Activated CD4-positive, alpha-beta T cell treated with anti-CD3 and anti-CD28 coated beads for 36 hours (primary cell): ENCODE measurements around the gene BMP10. TPM values are rescaled to one million over a fixed set of nuclear protein-coding genes. Genes with fewer than 3 reads are reported as not detected.

ENCODE experiments used
- ATAC-seq: fragments of 200-7000 bp; cut with Tn5 transposase; one replicate; pipeline ENCODE4 v1.10.0; 2021; ENCODE audit warnings: mild to moderate bottlenecking, moderate library complexity
- CTCF ChIA-PET: fragments of 350-600 bp; sonication (Branson Sonifier 250); formaldehyde crosslinking; loops from one replicate; lab custom pipeline; 2021; ENCODE audit warnings: antibody characterized with exemption; lab: Charles Lee
- POLR2A ChIA-PET: fragments of 350-600 bp; sonication (Branson Sonifier 250); formaldehyde crosslinking; loops from one replicate; lab custom pipeline; 2021; ENCODE audit warnings: antibody characterized with exemption, inconsistent platforms; lab: Charles Lee
- DNase-seq: peaks from one replicate; pipeline ENCODE4 v3.0.0-alpha.2; 2020
- H3K27ac Mint-ChIP-seq: one replicate; pipeline ENCODE4 v1.8.0; 2021; ENCODE audit warnings: mixed read lengths
- H3K27me3 Mint-ChIP-seq: one replicate; pipeline ENCODE4 v1.8.0; 2021; ENCODE audit warnings: mixed read lengths
- H3K36me3 Mint-ChIP-seq: one replicate; pipeline ENCODE4 v1.8.0; 2021; ENCODE audit warnings: low read depth, mixed read lengths
- H3K4me1 Mint-ChIP-seq: one replicate; pipeline ENCODE4 v1.8.0; 2021; ENCODE audit warnings: mixed read lengths
- H3K4me3 Mint-ChIP-seq: one replicate; pipeline ENCODE4 v1.8.0; 2021; ENCODE audit warnings: mild to moderate bottlenecking, moderate library complexity, mixed read lengths
- H3K9me3 Mint-ChIP-seq: one replicate; pipeline ENCODE4 v1.8.0; 2021; ENCODE audit warnings: low read depth, mixed read lengths
- intact Hi-C, 2 experiments: fragments of 100-400 bp; cut with DNase I in 1 of 2; cut with micrococcal nuclease in 1 of 2; formaldehyde crosslinking; loops; one replicate each; pipeline versions ENCODE4 v1.14.2 to v1.15.1; 2022 to 2024; cut with DNase I, micrococcal nuclease
- total RNA-seq, 2 experiments: library from RNA; stranded (reverse); gene quantifications; one replicate each; pipeline ENCODE4 v1.2.3, GENCODE V29; 2021

BMP10 gene
- total RNA-seq, 2 experiments from 2014 or later: not detected

DNA sequence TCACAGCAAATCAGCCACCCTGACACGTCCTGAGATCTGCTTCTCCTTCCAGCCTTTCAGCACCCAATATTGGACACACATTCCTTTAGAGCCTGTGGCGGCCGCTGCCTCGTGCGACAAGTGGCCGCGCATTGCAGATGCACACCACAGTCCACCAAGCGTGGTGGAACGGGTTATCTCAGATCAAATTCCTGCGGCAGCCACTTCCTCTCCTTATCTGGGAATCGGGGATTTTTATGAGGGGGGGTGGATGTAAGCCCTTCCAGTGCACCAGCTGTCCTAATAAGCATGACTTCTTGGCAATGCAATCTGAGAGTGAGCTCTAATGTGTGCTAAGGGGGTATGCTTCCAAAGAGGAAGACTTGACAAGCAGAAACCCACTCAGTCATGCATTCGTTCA is 18.3 kb upstream of the BMP10 start:
- no peak for ATAC-seq
- POLR2A ChIA-PET: no interaction called here
- H3K4me1 Mint-ChIP-seq: peaks cover 2% of the 10 kb centered on the region
- H3K27me3 Mint-ChIP-seq: no peaks in the 10 kb centered on the region
- CTCF ChIA-PET: interaction anchor here (0.6 kb wide), 1 partner anchor 474 kb away, joined by 4 read pairs; no protein-coding TSS in a partner anchor
- no peak overlapping the region for H3K27ac Mint-ChIP-seq
- DNase-seq: no peak
- no peaks in the 10 kb centered on the region for H3K36me3 Mint-ChIP-seq
- no peak overlapping the region for H3K4me3 Mint-ChIP-seq
- no peaks in the 10 kb centered on the region for H3K9me3 Mint-ChIP-seq
- intact Hi-C loops: no loop called here

GRCh38 chr2:68889021-68889420 is 17.8 kb upstream of the BMP10 start:
- Mint-ChIP-seq H3K27me3 (no peaks in the 10 kb centered on the region), H3K27ac (no peak overlapping the region), H3K4me3 (no peak overlapping the region), H3K4me1 (peaks cover 2% of the 10 kb centered on the region), H3K36me3 (no peaks in the 10 kb centered on the region), H3K9me3 (no peaks in the 10 kb centered on the region)
- DNase-seq (no peak), ATAC-seq (no peak)
- intact Hi-C loops: no loop called here
- ChIA-PET CTCF (interaction anchor here (0.6 to 1.2 kb wide), 3 partner anchors 36 to 474 kb away, joined by 3 to 4 read pairs (median 4); no protein-coding TSS in a partner anchor), POLR2A (no interaction called here)

DNA sequence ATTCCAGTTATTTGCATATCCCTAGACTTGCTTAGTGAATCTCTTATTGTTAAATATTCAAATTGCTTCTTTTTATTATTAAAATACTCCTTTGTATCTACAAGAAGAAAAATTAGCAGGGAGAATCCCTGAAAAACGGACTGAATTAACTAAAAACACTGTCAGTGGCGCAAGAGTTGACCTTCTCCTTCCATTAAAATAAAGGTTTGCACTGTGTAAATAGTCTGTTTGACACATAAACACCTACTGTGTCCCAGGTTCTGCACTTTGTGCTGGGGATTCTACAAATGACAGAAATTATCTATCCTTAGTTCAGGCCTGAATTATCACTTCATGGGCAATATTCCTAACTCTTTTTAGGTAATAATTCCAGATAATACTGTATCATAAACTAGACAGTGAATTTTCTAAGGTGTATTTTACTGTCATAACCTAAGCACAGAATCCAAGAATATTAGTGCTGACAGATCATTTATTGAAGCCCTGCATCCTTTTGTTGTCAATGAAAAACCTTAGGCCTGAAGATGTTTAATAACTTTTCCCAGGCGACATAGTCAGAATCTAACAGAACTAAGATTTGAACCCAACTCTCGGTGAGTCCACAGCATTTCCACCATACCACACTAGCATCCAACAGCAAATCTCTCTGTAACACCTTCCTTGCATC is 17.0 kb upstream of the BMP10 start:
- ATAC-seq: no peak
- H3K4me3 Mint-ChIP-seq: no peak overlapping the region
- H3K9me3 Mint-ChIP-seq: no peaks in the 10 kb centered on the region
- DNase-seq: no peak
- peaks cover under 1% of the 10 kb centered on the region for H3K4me1 Mint-ChIP-seq
- intact Hi-C loops: no loop called here
- ChIA-PET CTCF (interaction anchor here (0.5 to 1.2 kb wide), 3 partner anchors 35 to 1119 kb away, joined by 3 to 4 read pairs (median 3); no protein-coding TSS in a partner anchor), POLR2A (no interaction called here)
- H3K36me3 Mint-ChIP-seq: no peaks in the 10 kb centered on the region
- H3K27me3 Mint-ChIP-seq: no peaks in the 10 kb centered on the region
- H3K27ac Mint-ChIP-seq: no peak overlapping the region

- DNase-seq (no peak), ATAC-seq (no peak)
- Mint-ChIP-seq H3K36me3 (no peaks in the 10 kb centered on the region), H3K27me3 (peaks cover 2% of the 10 kb centered on the region), H3K4me3 (no peak overlapping the region), H3K27ac (no peak overlapping the region), H3K9me3 (no peaks in the 10 kb centered on the region), H3K4me1 (no peaks in the 10 kb centered on the region)
- ChIA-PET POLR2A (no interaction called here), CTCF (no interaction called here)
- intact Hi-C loops: no loop called here
Observed at GRCh38 chr2:68885811-68886075, 14.5 kb upstream of the BMP10 start.

DNA sequence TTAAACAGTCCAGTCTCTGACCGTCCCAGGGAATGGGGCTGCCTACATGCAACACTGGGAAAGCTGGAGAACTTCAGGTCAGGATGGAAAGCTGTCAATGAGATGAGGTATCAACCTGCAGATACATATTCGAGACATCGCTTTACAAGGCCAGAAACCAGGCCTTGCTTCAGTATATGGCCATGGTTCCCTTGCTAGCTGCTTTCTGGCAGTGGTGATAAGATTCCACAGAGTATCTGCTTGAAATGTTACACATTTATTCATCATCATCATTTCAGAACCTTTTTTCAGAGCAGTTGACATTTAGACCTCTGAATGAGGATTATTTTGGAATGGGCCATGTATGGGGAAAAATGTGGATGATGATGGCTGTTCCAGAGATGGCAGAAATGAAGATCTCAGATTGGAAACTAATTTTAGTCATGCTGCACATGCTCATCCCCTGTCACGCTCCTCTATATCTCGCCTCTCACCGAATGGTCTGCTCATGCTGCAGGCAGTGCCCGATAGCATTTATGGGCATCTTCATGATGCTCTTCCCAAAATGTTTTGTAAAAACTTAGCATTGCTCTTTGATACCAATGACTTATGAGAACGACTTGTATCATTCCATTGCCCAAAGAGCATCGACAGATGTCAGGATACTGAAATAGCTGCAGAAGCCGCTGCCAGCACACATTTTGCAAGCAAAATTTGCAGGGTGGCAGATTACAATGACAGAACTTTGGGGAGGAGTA is 14.0 kb upstream of the BMP10 start:
- Mint-ChIP-seq H3K27ac (no peak overlapping the region), H3K9me3 (no peaks in the 10 kb centered on the region), H3K27me3 (peaks cover 2% of the 10 kb centered on the region), H3K36me3 (no peaks in the 10 kb centered on the region), H3K4me1 (no peaks in the 10 kb centered on the region), H3K4me3 (no peak overlapping the region)
- ATAC-seq (no peak), DNase-seq (no peak)
- ChIA-PET CTCF (interaction anchor here (0.8 kb wide), 1 partner anchor 41 kb away, joined by 3 read pairs; no protein-coding TSS in a partner anchor), POLR2A (no interaction called here)
- intact Hi-C loops: no loop called here

DNA sequence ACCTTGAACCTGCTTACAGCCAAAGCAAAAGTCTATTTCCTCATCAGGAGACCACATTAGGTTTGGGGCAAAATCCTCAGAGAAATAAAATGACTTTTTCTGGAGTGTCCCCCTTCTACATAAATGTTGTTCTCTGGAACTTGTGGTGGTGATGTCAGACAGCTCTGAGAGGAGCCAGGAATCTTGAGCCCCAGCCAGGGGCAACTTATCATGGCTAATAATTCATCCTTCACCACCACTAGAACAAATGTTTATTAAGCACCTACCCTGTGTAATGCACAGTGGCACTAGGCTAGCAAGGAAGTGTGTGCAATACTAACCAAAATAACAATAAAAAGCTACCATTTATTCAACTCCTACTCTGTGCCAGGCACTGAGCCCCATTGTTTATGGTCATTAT is 9.0 kb upstream of the BMP10 start:
- H3K27ac Mint-ChIP-seq: no peak overlapping the region
- DNase-seq (no peak), ATAC-seq (no peak)
- peaks cover 7% of the 10 kb centered on the region for H3K4me1 Mint-ChIP-seq
- peaks cover 2% of the 10 kb centered on the region for H3K27me3 Mint-ChIP-seq
- intact Hi-C loops: no loop called here
- ChIA-PET POLR2A (no interaction called here), CTCF (interaction anchor here (0.6 to 1.5 kb wide), 6 partner anchors 18 to 597 kb away, joined by 3 to 4 read pairs (median 3); no protein-coding TSS in a partner anchor)
- no peaks in the 10 kb centered on the region for H3K36me3 Mint-ChIP-seq
- H3K4me3 Mint-ChIP-seq: no peak overlapping the region
- H3K9me3 Mint-ChIP-seq: no peaks in the 10 kb centered on the region

- H3K4me1 Mint-ChIP-seq: peaks cover 7% of the 10 kb centered on the region
- intact Hi-C loops: no loop called here
- H3K4me3 Mint-ChIP-seq: no peak overlapping the region
- ChIA-PET CTCF (interaction anchor here (0.6 to 1.5 kb wide), 6 partner anchors 18 to 596 kb away, joined by 3 to 4 read pairs (median 3); no protein-coding TSS in a partner anchor), POLR2A (no interaction called here)
- peaks cover 2% of the 10 kb centered on the region for H3K27me3 Mint-ChIP-seq
- ATAC-seq (no peak), DNase-seq (no peak)
- no peak overlapping the region for H3K27ac Mint-ChIP-seq
- no peaks in the 10 kb centered on the region for H3K9me3 Mint-ChIP-seq
- no peaks in the 10 kb centered on the region for H3K36me3 Mint-ChIP-seq
Observed at GRCh38 chr2:68879296-68879695, 8.1 kb upstream of the BMP10 start.

GRCh38 chr2:68878753-68879152 is 7.6 kb upstream of the BMP10 start:
- CTCF ChIA-PET: interaction anchor here (0.6 to 1.5 kb wide), 5 partner anchors 19 to 316 kb away, joined by 3 to 4 read pairs (median 3); no protein-coding TSS in a partner anchor
- POLR2A ChIA-PET: no interaction called here

DNA sequence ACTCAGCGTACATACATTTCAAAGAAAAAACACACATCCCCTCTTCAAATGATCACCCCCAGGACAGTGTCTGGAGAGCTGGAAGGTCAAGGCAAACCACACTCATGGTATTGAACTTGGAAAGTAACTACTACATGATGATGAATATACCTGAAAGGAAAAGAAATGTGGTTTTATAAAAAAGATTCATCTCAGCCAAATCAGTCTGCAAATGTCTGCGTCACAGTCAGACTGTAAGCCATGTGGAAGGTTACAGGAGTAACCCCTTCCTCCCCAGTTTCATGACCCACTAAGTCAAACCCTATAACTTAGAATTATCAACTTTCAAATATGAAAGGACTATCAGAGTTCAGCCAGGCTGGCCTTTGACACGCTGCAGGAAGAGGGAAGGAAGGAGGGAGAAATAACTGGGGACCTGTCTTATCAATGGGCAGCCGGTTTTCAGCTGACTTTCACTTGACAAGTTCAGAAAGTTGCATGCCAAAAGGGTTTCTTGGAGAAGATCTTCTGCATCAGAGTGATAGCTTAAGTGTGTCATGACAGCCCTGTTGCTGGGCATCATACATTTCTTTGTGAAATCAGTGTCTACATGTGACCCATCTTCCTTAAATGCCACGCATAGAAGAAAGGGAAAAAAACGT is 7.0 kb upstream of the BMP10 start:
- peak overlapping the region; percentile 56 for H3K27ac Mint-ChIP-seq
- peaks cover 7% of the 10 kb centered on the region for H3K4me1 Mint-ChIP-seq
- no peaks in the 10 kb centered on the region for H3K9me3 Mint-ChIP-seq
- peaks cover 4% of the 10 kb centered on the region for H3K27me3 Mint-ChIP-seq
- ATAC-seq (peak; percentile 23), DNase-seq (peak; percentile 7)
- H3K4me3 Mint-ChIP-seq: no peak overlapping the region
- ChIA-PET POLR2A (interaction anchor here (0.6 kb wide), 1 partner anchor 398 kb away, joined by 3 read pairs; no protein-coding TSS in a partner anchor), CTCF (interaction anchor here (0.6 kb wide), 1 partner anchor 316 kb away, joined by 3 read pairs; no protein-coding TSS in a partner anchor)
- H3K36me3 Mint-ChIP-seq: no peaks in the 10 kb centered on the region
- intact Hi-C loops: no loop called here

More at GRCh38 chr2:68878753-68879152, 7.6 kb upstream of the BMP10 start:
- no peak overlapping the region for H3K4me3 Mint-ChIP-seq
- H3K36me3 Mint-ChIP-seq: no peaks in the 10 kb centered on the region
- H3K9me3 Mint-ChIP-seq: no peaks in the 10 kb centered on the region
- ATAC-seq (no peak), DNase-seq (no peak)
- H3K27ac Mint-ChIP-seq: no peak overlapping the region
- intact Hi-C loops: no loop called here
- peaks cover 7% of the 10 kb centered on the region for H3K4me1 Mint-ChIP-seq
- peaks cover 2% of the 10 kb centered on the region for H3K27me3 Mint-ChIP-seq

DNA sequence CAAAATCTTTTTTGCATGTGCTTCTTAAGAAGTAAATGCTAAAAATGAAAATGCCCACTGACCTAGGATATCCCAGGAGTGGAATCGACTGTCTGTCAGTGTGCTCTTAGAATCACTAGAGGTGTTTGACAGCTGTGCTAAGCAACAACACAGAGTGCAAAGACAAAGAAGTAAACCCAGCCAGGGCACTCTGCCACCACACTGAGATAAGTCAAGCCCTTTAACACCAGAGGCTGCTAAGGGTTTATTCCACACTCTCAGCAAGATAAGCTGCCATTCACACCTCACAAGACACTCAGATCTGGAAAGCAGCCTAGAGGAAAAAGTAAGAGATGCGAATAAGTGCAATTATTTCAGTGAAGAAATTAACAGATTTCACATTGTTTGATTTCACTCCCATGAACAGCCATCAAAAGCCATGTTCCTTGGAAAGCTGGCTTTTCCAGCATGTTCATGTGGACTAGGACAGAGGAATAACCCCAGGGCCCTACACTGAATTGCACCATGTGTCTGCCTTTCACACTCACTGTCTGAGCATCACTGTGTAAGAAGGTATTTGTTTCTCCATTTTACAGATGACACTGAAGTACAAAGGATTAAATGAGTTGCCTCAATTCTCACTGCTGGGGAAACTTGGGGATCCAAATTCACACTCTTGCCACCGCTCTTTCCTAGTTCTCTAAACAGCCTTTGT is 6.0 kb upstream of the BMP10 start:
- H3K4me1 Mint-ChIP-seq: peaks cover 7% of the 10 kb centered on the region
- peaks cover 3% of the 10 kb centered on the region for H3K27me3 Mint-ChIP-seq
- ChIA-PET POLR2A (no interaction called here), CTCF (no interaction called here)
- intact Hi-C loops: no loop called here
- ATAC-seq (no peak), DNase-seq (no peak)
- H3K9me3 Mint-ChIP-seq: no peaks in the 10 kb centered on the region
- no peak overlapping the region for H3K4me3 Mint-ChIP-seq
- H3K36me3 Mint-ChIP-seq: no peaks in the 10 kb centered on the region
- H3K27ac Mint-ChIP-seq: no peak overlapping the region

- no peak for ATAC-seq
- Mint-ChIP-seq H3K4me3 (no peak overlapping the region), H3K36me3 (no peaks in the 10 kb centered on the region), H3K27me3 (peaks cover 4% of the 10 kb centered on the region), H3K4me1 (no peaks in the 10 kb centered on the region), H3K9me3 (no peaks in the 10 kb centered on the region), H3K27ac (no peak overlapping the region)
- CTCF ChIA-PET: interaction anchor here (0.9 to 3.5 kb wide), 3 partner anchors 11 to 73 kb away, joined by 3 to 15 read pairs (median 3); no protein-coding TSS in a partner anchor
- intact Hi-C loops: no loop called here
- DNase-seq: no peak
- POLR2A ChIA-PET: no interaction called here
Observed at GRCh38 chr2:68870215-68870614, 982 bp downstream of the BMP10 start.
